ENCODE measurements around the gene RBMS1. TPM values are rescaled to one million over a fixed set of nuclear protein-coding genes. Genes with fewer than 3 reads are reported as not detected.

Gene RBMS1
- total and polyA plus RNA-seq, 2 donors: 39.8 to 53.7 TPM

GRCh38 chr2:160318218-160318617, 175.4 kb downstream of the RBMS1 start:
- Histone ChIP-seq H3K4me1 (ENCODE audit: control insufficient read depth in 2 of 2, insufficient read depth in 2 of 2, low read length in 2 of 2) (peaks cover 0 to 2% of the 10 kb centered on the region in 2 donors), H3K27me3 (ENCODE audit: control insufficient read depth in 2 of 2, insufficient read depth in 1 of 2, low read length in 1 of 2) (no peaks in the 10 kb centered on the region), H3K4me3 (ENCODE audit: low read length in 2 of 2) (no peak overlapping the region), H3K36me3 (ENCODE audit: control insufficient read depth in 2 of 2, insufficient read depth in 2 of 2, low read length in 1 of 2) (peaks cover 0 to 3% of the 10 kb centered on the region in 2 donors), H3K9me3 (ENCODE audit: control insufficient read depth in 2 of 2, insufficient read depth in 1 of 2, low read length in 1 of 2) (no peaks in the 10 kb centered on the region), H3K27ac (ENCODE audit: low read depth in 1 of 2, low read length in 1 of 2) (no peak overlapping the region)
- DNase-seq (ENCODE audit: low read depth in 6 of 9, low spot score in 9 of 9): no peak

GRCh38 chr2:160317181-160318099, 176.2 kb downstream of the RBMS1 start:
- 95% methylated on average over 7 of the region's 7 CpGs for WGBS
- no peak for DNase-seq (ENCODE audit: low read depth in 6 of 9, low spot score in 9 of 9)
- peaks cover 0 to 2% of the 10 kb centered on the region in 2 donors for H3K4me1 ChIP-seq (ENCODE audit: control insufficient read depth in 2 of 2, insufficient read depth in 2 of 2, low read length in 2 of 2)
- peaks cover 0 to 3% of the 10 kb centered on the region in 2 donors for H3K36me3 ChIP-seq (ENCODE audit: control insufficient read depth in 2 of 2, insufficient read depth in 2 of 2, low read length in 1 of 2)
- no peaks in the 10 kb centered on the region for H3K9me3 ChIP-seq (ENCODE audit: control insufficient read depth in 2 of 2, insufficient read depth in 1 of 2, low read length in 1 of 2)
- H3K27me3 ChIP-seq (ENCODE audit: control insufficient read depth in 2 of 2, insufficient read depth in 1 of 2, low read length in 1 of 2): no peaks in the 10 kb centered on the region
- H3K4me3 ChIP-seq (ENCODE audit: low read length in 2 of 2): no peak overlapping the region
- no peak overlapping the region for H3K27ac ChIP-seq (ENCODE audit: low read depth in 1 of 2, low read length in 1 of 2)

GRCh38 chr2:160315337-160315736, 178.3 kb downstream of the RBMS1 start:
- WGBS: 94% methylated on average over 2 of the region's 2 CpGs
- H3K36me3 ChIP-seq (ENCODE audit: control insufficient read depth in 2 of 2, insufficient read depth in 2 of 2, low read length in 1 of 2): peaks cover 0 to 7% of the 10 kb centered on the region in 2 donors
- no peaks in the 10 kb centered on the region for H3K27me3 ChIP-seq (ENCODE audit: control insufficient read depth in 2 of 2, insufficient read depth in 1 of 2, low read length in 1 of 2)
- no peak for DNase-seq (ENCODE audit: low read depth in 6 of 9, low spot score in 9 of 9)
- H3K27ac ChIP-seq (ENCODE audit: low read depth in 1 of 2, low read length in 1 of 2): no peak overlapping the region
- H3K4me1 ChIP-seq (ENCODE audit: control insufficient read depth in 2 of 2, insufficient read depth in 2 of 2, low read length in 2 of 2): peaks cover 0 to 2% of the 10 kb centered on the region in 2 donors
- no peaks in the 10 kb centered on the region for H3K9me3 ChIP-seq (ENCODE audit: control insufficient read depth in 2 of 2, insufficient read depth in 1 of 2, low read length in 1 of 2)
- no peak overlapping the region for H3K4me3 ChIP-seq (ENCODE audit: low read length in 2 of 2)

- Histone ChIP-seq H3K4me3 (ENCODE audit: low read length in 2 of 2) (no peak overlapping the region), H3K9me3 (ENCODE audit: control insufficient read depth in 2 of 2, insufficient read depth in 1 of 2, low read length in 1 of 2) (no peaks in the 10 kb centered on the region), H3K27me3 (ENCODE audit: control insufficient read depth in 2 of 2, insufficient read depth in 1 of 2, low read length in 1 of 2) (no peaks in the 10 kb centered on the region), H3K4me1 (ENCODE audit: control insufficient read depth in 2 of 2, insufficient read depth in 2 of 2, low read length in 2 of 2) (no peaks in the 10 kb centered on the region), H3K27ac (ENCODE audit: low read depth in 1 of 2, low read length in 1 of 2) (no peak overlapping the region), H3K36me3 (ENCODE audit: control insufficient read depth in 2 of 2, insufficient read depth in 2 of 2, low read length in 1 of 2) (peaks cover 5 to 17% of the 10 kb centered on the region in 2 donors)
- no peak for DNase-seq (ENCODE audit: low read depth in 6 of 9, low spot score in 9 of 9)
- 95% methylated on average over 8 of the region's 8 CpGs for WGBS
Measured at GRCh38 chr2:160310118-160310828, 183.3 kb downstream of the RBMS1 start.

GRCh38 chr2:160309585-160309984, 184.0 kb downstream of the RBMS1 start:
- Histone ChIP-seq H3K36me3 (ENCODE audit: control insufficient read depth in 2 of 2, insufficient read depth in 2 of 2, low read length in 1 of 2) (peaks cover 5 to 17% of the 10 kb centered on the region in 2 donors), H3K27ac (ENCODE audit: low read depth in 1 of 2, low read length in 1 of 2) (no peak overlapping the region), H3K9me3 (ENCODE audit: control insufficient read depth in 2 of 2, insufficient read depth in 1 of 2, low read length in 1 of 2) (no peaks in the 10 kb centered on the region)

GRCh38 chr2:160308915-160309314, 184.7 kb downstream of the RBMS1 start:
- WGBS: 97% methylated on average over 5 of the region's 5 CpGs
- no peaks in the 10 kb centered on the region for H3K4me1 ChIP-seq (ENCODE audit: control insufficient read depth in 2 of 2, insufficient read depth in 2 of 2, low read length in 2 of 2)
- DNase-seq (ENCODE audit: low read depth in 6 of 9, low spot score in 9 of 9): no peak
- H3K4me3 ChIP-seq (ENCODE audit: low read length in 2 of 2): no peak overlapping the region
- H3K27ac ChIP-seq (ENCODE audit: low read depth in 1 of 2, low read length in 1 of 2): no peak overlapping the region
- H3K36me3 ChIP-seq (ENCODE audit: control insufficient read depth in 2 of 2, insufficient read depth in 2 of 2, low read length in 1 of 2): peaks cover 5 to 17% of the 10 kb centered on the region in 2 donors
- no peaks in the 10 kb centered on the region for H3K9me3 ChIP-seq (ENCODE audit: control insufficient read depth in 2 of 2, insufficient read depth in 1 of 2, low read length in 1 of 2)
- H3K27me3 ChIP-seq (ENCODE audit: control insufficient read depth in 2 of 2, insufficient read depth in 1 of 2, low read length in 1 of 2): no peaks in the 10 kb centered on the region

More at GRCh38 chr2:160309585-160309984, 184.0 kb downstream of the RBMS1 start:
- H3K4me1 ChIP-seq (ENCODE audit: control insufficient read depth in 2 of 2, insufficient read depth in 2 of 2, low read length in 2 of 2): no peaks in the 10 kb centered on the region
- no peak for DNase-seq (ENCODE audit: low read depth in 6 of 9, low spot score in 9 of 9)
- no peak overlapping the region for H3K4me3 ChIP-seq (ENCODE audit: low read length in 2 of 2)
- no peaks in the 10 kb centered on the region for H3K27me3 ChIP-seq (ENCODE audit: control insufficient read depth in 2 of 2, insufficient read depth in 1 of 2, low read length in 1 of 2)

- Histone ChIP-seq H3K36me3 (ENCODE audit: control insufficient read depth in 2 of 2, insufficient read depth in 2 of 2, low read length in 1 of 2) (peaks cover 5 to 19% of the 10 kb centered on the region in 2 donors), H3K27ac (ENCODE audit: low read depth in 1 of 2, low read length in 1 of 2) (no peak overlapping the region), H3K4me1 (ENCODE audit: control insufficient read depth in 2 of 2, insufficient read depth in 2 of 2, low read length in 2 of 2) (no peaks in the 10 kb centered on the region), H3K4me3 (ENCODE audit: low read length in 2 of 2) (no peak overlapping the region), H3K27me3 (ENCODE audit: control insufficient read depth in 2 of 2, insufficient read depth in 1 of 2, low read length in 1 of 2) (no peaks in the 10 kb centered on the region), H3K9me3 (ENCODE audit: control insufficient read depth in 2 of 2, insufficient read depth in 1 of 2, low read length in 1 of 2) (no peaks in the 10 kb centered on the region)
- WGBS: 97% methylated on average over 3 of the region's 3 CpGs
- DNase-seq (ENCODE audit: low read depth in 6 of 9, low spot score in 9 of 9): no peak
Measured at GRCh38 chr2:160308476-160308875, 185.1 kb downstream of the RBMS1 start.

- Histone ChIP-seq H3K4me1 (ENCODE audit: control insufficient read depth in 2 of 2, insufficient read depth in 2 of 2, low read length in 2 of 2) (no peaks in the 10 kb centered on the region), H3K4me3 (ENCODE audit: low read length in 2 of 2) (no peak overlapping the region), H3K27me3 (ENCODE audit: control insufficient read depth in 2 of 2, insufficient read depth in 1 of 2, low read length in 1 of 2) (no peaks in the 10 kb centered on the region), H3K36me3 (ENCODE audit: control insufficient read depth in 2 of 2, insufficient read depth in 2 of 2, low read length in 1 of 2) (peaks cover 5 to 24% of the 10 kb centered on the region in 2 donors), H3K9me3 (ENCODE audit: control insufficient read depth in 2 of 2, insufficient read depth in 1 of 2, low read length in 1 of 2) (no peaks in the 10 kb centered on the region), H3K27ac (ENCODE audit: low read depth in 1 of 2, low read length in 1 of 2) (no peak overlapping the region)
- WGBS: 97% methylated on average over 10 of the region's 10 CpGs
- no peak for DNase-seq (ENCODE audit: low read depth in 6 of 9, low spot score in 9 of 9)
Measured at GRCh38 chr2:160306985-160307384, 186.6 kb downstream of the RBMS1 start.

- Histone ChIP-seq H3K4me1 (ENCODE audit: control insufficient read depth in 2 of 2, insufficient read depth in 2 of 2, low read length in 2 of 2) (no peaks in the 10 kb centered on the region), H3K9me3 (ENCODE audit: control insufficient read depth in 2 of 2, insufficient read depth in 1 of 2, low read length in 1 of 2) (no peaks in the 10 kb centered on the region), H3K27ac (ENCODE audit: low read depth in 1 of 2, low read length in 1 of 2) (no peak overlapping the region), H3K27me3 (ENCODE audit: control insufficient read depth in 2 of 2, insufficient read depth in 1 of 2, low read length in 1 of 2) (no peaks in the 10 kb centered on the region), H3K4me3 (ENCODE audit: low read length in 2 of 2) (no peak overlapping the region), H3K36me3 (ENCODE audit: control insufficient read depth in 2 of 2, insufficient read depth in 2 of 2, low read length in 1 of 2) (peaks cover 5 to 24% of the 10 kb centered on the region in 2 donors)
- 97% methylated on average over 4 of the region's 4 CpGs for WGBS
- no peak for DNase-seq (ENCODE audit: low read depth in 6 of 9, low spot score in 9 of 9)
Measured at GRCh38 chr2:160305081-160305750, 188.4 kb downstream of the RBMS1 start.

Data from thymus (tissue), 11 donors.